Measurements from ENCODE around the gene CD36.

CD36 gene

GRCh38 chr7:80630608-80631405 lies 7.6 kb upstream of the CD36 start:
- DNase-seq, result peak; percentile 56 to 67

- DNase-seq, result no peak
These were observed 7.0 kb upstream of the CD36 start for GRCh38 chr7:80631421-80631820.

- DNase-seq, result no peak
These were observed 6.3 kb upstream of the CD36 start for GRCh38 chr7:80632139-80632538.

- no peak for DNase-seq
These were observed 5.6 kb upstream of the CD36 start for GRCh38 chr7:80632819-80633218.

- DNase-seq, result no peak
These were observed 3.9 kb upstream of the CD36 start for GRCh38 chr7:80634505-80634904.

- no peak for DNase-seq
These were observed 2.9 kb upstream of the CD36 start for GRCh38 chr7:80635533-80635932.

GRCh38 chr7:80635998-80636397 lies 2.4 kb upstream of the CD36 start:
- no peak for DNase-seq

- no peak for DNase-seq
These were observed 1.7 kb upstream of the CD36 start for GRCh38 chr7:80636709-80637108.

- no peak for DNase-seq
These were observed 988 bp upstream of the CD36 start for GRCh38 chr7:80637454-80637853.

GRCh38 chr7:80639011-80639410 lies 569 bp downstream of the CD36 start:
- no peak for DNase-seq

GRCh38 chr7:80640846-80641245 lies 2.4 kb downstream of the CD36 start:
- no peak for DNase-seq

GRCh38 chr7:80641548-80641947 lies 3.1 kb downstream of the CD36 start:
- no peak for DNase-seq

- DNase-seq, result no peak
These were observed 4.4 kb downstream of the CD36 start for GRCh38 chr7:80642871-80643270.

GRCh38 chr7:80643336-80643915 lies 5.0 kb downstream of the CD36 start:
- DNase-seq, result no peak

- DNase-seq, result no peak
These were observed 5.6 kb downstream of the CD36 start for GRCh38 chr7:80644054-80644453.

- DNase-seq, result no peak
These were observed 7.8 kb downstream of the CD36 start for GRCh38 chr7:80646083-80646865.

GRCh38 chr7:80647436-80647835 lies 9.0 kb downstream of the CD36 start:
- DNase-seq, result no peak

GRCh38 chr7:80648031-80648600 lies 9.7 kb downstream of the CD36 start:
- no peak for DNase-seq

GRCh38 chr7:80649011-80649410 lies 10.6 kb downstream of the CD36 start:
- no peak for DNase-seq

GRCh38 chr7:80650030-80650429 lies 11.6 kb downstream of the CD36 start:
- no peak for DNase-seq

- DNase-seq, result no peak
These were observed 13.0 kb downstream of the CD36 start for GRCh38 chr7:80651471-80651870.

GRCh38 chr7:80653244-80653643 lies 14.8 kb downstream of the CD36 start:
- no peak for DNase-seq

GRCh38 chr7:80654887-80655340 lies 16.5 kb downstream of the CD36 start:
- no peak for DNase-seq

- DNase-seq, result no peak
These were observed 17.6 kb downstream of the CD36 start for GRCh38 chr7:80656029-80656428.

Measured in NCI-H187 (cell line).